ENCODE data around the gene SFMBT2.

GRCh38 chr10:7168414-7168813 lies 242.4 kb downstream of the SFMBT2 start:
- TF ChIP-seq, protein P1, sequence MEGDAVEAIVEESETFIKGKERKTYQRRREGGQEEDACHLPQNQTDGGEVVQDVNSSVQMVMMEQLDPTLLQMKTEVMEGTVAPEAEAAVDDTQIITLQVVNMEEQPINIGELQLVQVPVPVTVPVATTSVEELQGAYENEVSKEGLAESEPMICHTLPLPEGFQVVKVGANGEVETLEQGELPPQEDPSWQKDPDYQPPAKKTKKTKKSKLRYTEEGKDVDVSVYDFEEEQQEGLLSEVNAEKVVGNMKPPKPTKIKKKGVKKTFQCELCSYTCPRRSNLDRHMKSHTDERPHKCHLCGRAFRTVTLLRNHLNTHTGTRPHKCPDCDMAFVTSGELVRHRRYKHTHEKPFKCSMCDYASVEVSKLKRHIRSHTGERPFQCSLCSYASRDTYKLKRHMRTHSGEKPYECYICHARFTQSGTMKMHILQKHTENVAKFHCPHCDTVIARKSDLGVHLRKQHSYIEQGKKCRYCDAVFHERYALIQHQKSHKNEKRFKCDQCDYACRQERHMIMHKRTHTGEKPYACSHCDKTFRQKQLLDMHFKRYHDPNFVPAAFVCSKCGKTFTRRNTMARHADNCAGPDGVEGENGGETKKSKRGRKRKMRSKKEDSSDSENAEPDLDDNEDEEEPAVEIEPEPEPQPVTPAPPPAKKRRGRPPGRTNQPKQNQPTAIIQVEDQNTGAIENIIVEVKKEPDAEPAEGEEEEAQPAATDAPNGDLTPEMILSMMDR (conservative IDR thresholded peaks at IDR 0.05; ENCODE audit: low read depth, low read length) = no peak
- TF ChIP-seq POLR2A (IDR thresholded peaks at IDR 0.05; ENCODE audit: low read depth, low read length) (no peak), MXI1 (IDR thresholded peaks at IDR 0.05; ENCODE audit: borderline replicate concordance, low read depth, low read length) (no peak), CHD1 (IDR thresholded peaks at IDR 0.05; ENCODE audit: low read depth, low read length) (no peak), RCOR1 (IDR thresholded peaks at IDR 0.05; ENCODE audit: insufficient replicate concordance, low read length) (no peak), RFX5 (IDR thresholded peaks at IDR 0.05; ENCODE audit: low read depth, low read length) (no peak), USF2 (IDR thresholded peaks at IDR 0.05; ENCODE audit: low read depth, low read length) (no peak), CEBPB (IDR thresholded peaks at IDR 0.05; ENCODE audit: low read depth, low read length) (no peak), SMC3 (IDR thresholded peaks at IDR 0.05; ENCODE audit: low read depth, low read length) (no peak)

Measured in IMR-90 (cell line).